IPS-15b (cell line): ENCODE results near the gene DCK.
"Not testable (repeated sequence)": the region's sequence is repeated elsewhere in the genome, so short reads cannot be mapped to it uniquely, and the experiment has no call there.

Source experiments
- H3K27me3 ChIP-seq: one replicate; pipeline ENCODE4 v1.6.1; 2013; ENCODE audit warnings: low read length; ENCODE audit not compliant: control insufficient read depth, insufficient read depth
- H3K36me3 ChIP-seq: one replicate; pipeline ENCODE4 v1.6.1; 2013; ENCODE audit warnings: low read length; ENCODE audit not compliant: control insufficient read depth, insufficient read depth
- H3K4me1 ChIP-seq: one replicate; pipeline ENCODE4 v1.6.1; 2013; ENCODE audit warnings: mild to moderate bottlenecking, low read length; ENCODE audit not compliant: control insufficient read depth, insufficient read depth
- H3K4me3 ChIP-seq: one replicate; pipeline ENCODE4 v1.5.1; 2013; ENCODE audit warnings: low read depth, low read length
- H3K9ac ChIP-seq: one replicate; pipeline ENCODE4 v1.6.1; 2013; ENCODE audit warnings: low read depth, mild to moderate bottlenecking, low read length
- H3K9me3 ChIP-seq: one replicate; pipeline ENCODE4 v1.6.1; 2013; ENCODE audit warnings: mild to moderate bottlenecking, low read length; ENCODE audit not compliant: control insufficient read depth, insufficient read depth

Gene DCK

GRCh38 chr4:71004281-71004851 is 10.9 kb downstream of the DCK start:
- no peak overlapping the region for H3K4me3 ChIP-seq
- H3K36me3 ChIP-seq: no peaks in the 10 kb centered on the region
- H3K9me3 ChIP-seq: no peaks in the 10 kb centered on the region
- no peak overlapping the region for H3K9ac ChIP-seq
- H3K4me1 ChIP-seq: peaks cover 10% of the 10 kb centered on the region
- H3K27me3 ChIP-seq: no peaks in the 10 kb centered on the region

- not testable (repeated sequence) for H3K4me3 ChIP-seq, H3K36me3 ChIP-seq, H3K9me3 ChIP-seq, H3K27me3 ChIP-seq, H3K9ac ChIP-seq
- H3K4me1 ChIP-seq: peaks cover 12% of the 10 kb centered on the region
Observed at GRCh38 chr4:71005025-71005424, 11.6 kb downstream of the DCK start.

DNA sequence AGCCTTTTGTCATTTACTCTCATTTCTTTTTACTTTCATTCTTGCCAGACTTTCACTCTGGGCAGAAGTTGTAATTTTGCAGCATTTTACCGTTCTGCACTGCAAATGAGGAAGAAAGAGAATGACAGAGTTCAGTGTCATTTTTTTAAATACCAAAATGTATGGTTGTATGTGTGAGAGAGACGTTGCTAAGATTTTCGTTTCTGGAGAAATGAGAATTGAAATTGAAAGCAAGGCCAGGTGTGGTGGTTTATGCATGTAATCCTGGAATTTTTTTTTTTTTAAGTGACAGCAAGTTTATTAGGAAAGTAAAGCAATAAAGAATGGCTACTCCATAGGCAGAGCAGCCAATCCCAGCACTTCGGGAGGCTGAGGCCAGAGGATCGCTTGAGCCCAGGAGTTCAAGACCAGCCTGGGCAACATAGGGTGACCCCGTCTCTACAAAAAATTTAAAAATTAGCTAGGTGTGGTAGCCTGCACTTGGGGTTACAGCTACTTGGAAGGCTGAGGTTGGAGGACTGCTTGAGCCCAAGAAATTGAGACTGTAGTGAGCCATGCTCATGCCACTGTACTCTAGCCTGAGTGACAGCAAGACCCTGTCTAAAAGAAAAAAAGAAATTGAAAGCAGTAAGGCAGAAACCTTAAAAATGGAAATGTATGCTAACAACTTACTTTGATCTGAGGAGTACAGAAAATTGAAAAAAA is 12.9 kb downstream of the DCK start:
- Histone ChIP-seq H3K27me3 (no peaks in the 10 kb centered on the region), H3K9me3 (no peaks in the 10 kb centered on the region), H3K36me3 (no peaks in the 10 kb centered on the region), H3K4me3 (no peak overlapping the region), H3K9ac (no peak overlapping the region), H3K4me1 (peaks cover 12% of the 10 kb centered on the region)

GRCh38 chr4:71008196-71008595 is 14.7 kb downstream of the DCK start:
- no peak overlapping the region for H3K4me3 ChIP-seq
- H3K36me3 ChIP-seq: no peaks in the 10 kb centered on the region
- H3K9me3 ChIP-seq: no peaks in the 10 kb centered on the region
- H3K4me1 ChIP-seq: peaks cover 12% of the 10 kb centered on the region
- no peaks in the 10 kb centered on the region for H3K27me3 ChIP-seq
- no peak overlapping the region for H3K9ac ChIP-seq

DNA sequence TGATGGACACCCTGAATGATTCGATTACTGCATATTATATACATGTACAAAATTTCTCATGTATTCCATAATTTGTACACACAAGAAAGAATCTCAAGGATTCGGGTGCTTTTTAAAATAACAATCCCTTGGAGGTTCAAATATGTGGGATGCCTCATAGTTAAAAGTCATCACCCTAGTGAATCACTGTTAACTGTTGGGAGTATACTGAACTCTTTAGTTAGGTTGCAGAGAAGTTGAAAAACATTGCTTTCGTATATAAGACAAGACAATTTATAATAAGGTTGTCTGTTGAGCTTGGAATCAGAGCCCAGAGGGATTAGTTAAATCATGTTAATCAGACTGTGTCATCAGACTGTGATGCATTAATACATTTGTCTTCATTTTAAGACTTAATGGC is 15.6 kb downstream of the DCK start:
- Histone ChIP-seq H3K4me3 (no peak overlapping the region), H3K27me3 (no peaks in the 10 kb centered on the region), H3K9ac (no peak overlapping the region), H3K9me3 (no peaks in the 10 kb centered on the region), H3K36me3 (no peaks in the 10 kb centered on the region), H3K4me1 (peaks cover 12% of the 10 kb centered on the region)

DNA sequence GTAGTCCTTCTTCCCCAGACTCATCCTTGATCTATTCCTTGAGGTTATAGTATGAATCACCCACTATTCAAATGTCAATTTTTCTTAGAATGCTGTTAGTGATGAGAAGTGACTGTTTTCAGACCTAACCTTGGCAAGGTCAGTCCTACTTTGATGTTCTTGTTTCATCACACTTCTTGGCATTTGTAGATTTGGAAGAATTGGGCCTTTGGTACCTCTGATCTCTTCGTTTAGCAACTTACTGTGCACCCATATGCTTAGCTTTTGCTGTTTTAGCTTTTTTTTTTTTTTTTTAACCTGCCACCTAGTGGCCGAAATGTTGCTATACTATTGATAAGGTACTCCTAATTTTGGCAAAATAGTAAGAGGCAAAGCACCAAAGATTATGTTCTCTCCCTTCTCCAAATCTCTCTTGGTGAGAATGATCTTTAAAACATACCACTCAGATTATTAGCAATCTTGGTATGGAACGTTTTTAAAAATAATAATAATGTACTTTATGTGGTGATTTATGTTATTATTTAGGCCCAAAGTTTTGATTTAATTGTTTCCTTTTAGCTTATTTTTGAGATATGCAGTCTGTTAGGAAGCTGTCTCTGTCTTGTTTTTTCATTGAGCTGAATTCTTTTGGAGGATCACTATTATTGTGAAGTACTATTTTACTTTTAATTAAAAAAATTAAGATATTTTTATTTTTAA is 16.6 kb downstream of the DCK start:
- H3K9me3 ChIP-seq: no peaks in the 10 kb centered on the region
- peaks cover 6% of the 10 kb centered on the region for H3K4me1 ChIP-seq
- H3K9ac ChIP-seq: no peak overlapping the region
- H3K36me3 ChIP-seq: no peaks in the 10 kb centered on the region
- H3K4me3 ChIP-seq: no peak overlapping the region
- no peaks in the 10 kb centered on the region for H3K27me3 ChIP-seq

DNA sequence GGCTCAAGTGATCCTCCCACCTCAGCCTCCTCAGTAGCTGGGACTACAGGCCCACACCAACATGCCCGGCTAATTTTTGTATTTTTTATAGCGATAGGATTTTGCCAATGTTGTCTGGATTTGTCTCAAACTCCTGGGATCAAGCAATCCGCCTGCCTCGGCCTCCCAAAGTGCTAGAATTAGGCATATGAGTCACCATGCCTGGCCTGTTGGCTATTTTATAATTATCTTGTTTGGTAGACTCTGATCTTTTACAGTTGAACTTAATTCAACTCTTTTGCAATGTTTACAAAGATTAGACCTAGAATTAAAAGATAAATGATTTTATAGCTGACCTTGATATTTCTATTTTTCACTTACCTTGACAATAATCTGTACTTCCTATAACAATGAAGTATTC is 18.0 kb downstream of the DCK start:
- Histone ChIP-seq H3K9me3 (no peaks in the 10 kb centered on the region), H3K4me1 (peaks cover 5% of the 10 kb centered on the region), H3K27me3 (no peaks in the 10 kb centered on the region), H3K9ac (no peak overlapping the region), H3K36me3 (no peaks in the 10 kb centered on the region), H3K4me3 (no peak overlapping the region)

GRCh38 chr4:71017391-71017790 is 23.9 kb downstream of the DCK start:
- H3K9me3 ChIP-seq, H3K36me3 ChIP-seq, H3K4me3 ChIP-seq, H3K4me1 ChIP-seq, H3K27me3 ChIP-seq, H3K9ac ChIP-seq: not testable (repeated sequence)

DNA sequence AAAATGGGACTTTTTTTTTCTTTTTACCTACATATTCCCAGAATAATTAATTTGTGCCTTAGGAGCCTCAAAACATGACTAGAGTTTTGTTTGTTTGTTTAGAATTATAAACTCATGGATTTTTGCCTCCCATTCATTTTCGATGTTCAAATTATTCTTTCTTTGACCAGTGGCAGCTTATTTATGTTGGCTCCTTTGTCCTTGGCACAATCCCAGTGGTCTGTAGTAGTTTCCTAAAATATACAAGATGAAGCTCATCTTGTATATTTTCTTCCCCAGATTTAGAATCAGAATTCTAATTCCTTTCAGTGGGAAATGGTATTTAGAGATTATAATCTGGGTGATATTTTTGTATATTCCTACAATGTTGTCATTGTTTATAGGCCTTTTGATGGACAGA is 27.2 kb downstream of the DCK start:
- Histone ChIP-seq H3K27me3 (no peaks in the 10 kb centered on the region), H3K9ac (no peak overlapping the region), H3K4me1 (no peaks in the 10 kb centered on the region), H3K9me3 (no peaks in the 10 kb centered on the region), H3K36me3 (no peaks in the 10 kb centered on the region), H3K4me3 (no peak overlapping the region)

GRCh38 chr4:71025654-71026053 is 32.2 kb downstream of the DCK start:
- Histone ChIP-seq H3K4me1 (peaks cover 6% of the 10 kb centered on the region), H3K9ac (no peak overlapping the region), H3K4me3 (no peak overlapping the region), H3K36me3 (no peaks in the 10 kb centered on the region), H3K27me3 (no peaks in the 10 kb centered on the region), H3K9me3 (no peaks in the 10 kb centered on the region)

DNA sequence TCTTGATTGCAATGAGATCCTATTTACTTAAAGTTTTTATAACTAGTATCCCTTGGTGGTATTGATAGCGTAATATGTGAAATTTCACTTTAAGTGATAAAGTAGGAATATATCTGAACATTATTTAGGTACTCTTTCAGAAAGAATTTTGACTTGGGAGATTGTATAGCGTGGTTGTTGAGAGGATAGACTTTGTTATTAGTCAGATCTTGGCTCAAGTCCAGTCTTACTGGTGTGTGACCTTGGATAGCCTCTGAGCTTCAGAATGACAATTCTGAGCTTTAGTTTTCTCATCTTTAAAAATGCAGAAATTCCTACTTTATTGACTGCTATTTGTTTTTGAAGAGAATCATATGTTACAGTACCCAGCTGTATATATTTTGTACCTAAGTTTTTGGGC is 32.6 kb downstream of the DCK start:
- H3K4me3 ChIP-seq: no peak overlapping the region
- no peaks in the 10 kb centered on the region for H3K9me3 ChIP-seq
- no peaks in the 10 kb centered on the region for H3K36me3 ChIP-seq
- H3K4me1 ChIP-seq: peaks cover 6% of the 10 kb centered on the region
- no peak overlapping the region for H3K9ac ChIP-seq
- H3K27me3 ChIP-seq: no peaks in the 10 kb centered on the region

- H3K4me3 ChIP-seq: no peak overlapping the region
- peaks cover 6% of the 10 kb centered on the region for H3K4me1 ChIP-seq
- H3K9ac ChIP-seq: no peak overlapping the region
- H3K9me3 ChIP-seq: no peaks in the 10 kb centered on the region
- H3K27me3 ChIP-seq: no peaks in the 10 kb centered on the region
- no peaks in the 10 kb centered on the region for H3K36me3 ChIP-seq
Observed at GRCh38 chr4:71027611-71028010, 34.2 kb downstream of the DCK start.
